Tibial artery (tissue), 4 donors: ENCODE data around the gene CTTNBP2.

Source experiments
- DNase-seq, 2 donors: peaks; one replicate each; pipeline ENCODE4 v3.0.0-alpha.2; 2019
- H3K27ac ChIP-seq, 2 donors: fragments of 200-600 bp; sonication (generic) in 1 of 2; 1 replicate in 1 of 2; 2 replicates in 1 of 2; pipeline ENCODE4 v1.5.1; 2018 to 2019; ENCODE audit warnings: mild to moderate bottlenecking in 1 of 2
- H3K27me3 ChIP-seq, 2 donors: fragments of 200-600 bp; sonication (generic) in 1 of 2; one replicate each; pipeline versions ENCODE4 v1.5.1 to v1.6.0; 2016 to 2019
- H3K36me3 ChIP-seq, 3 donors: fragments of 200-600 bp; sonication (generic) in 2 of 3; one replicate each; pipeline ENCODE4 v1.5.1; 2016 to 2019; ENCODE audit warnings: mild to moderate bottlenecking in 2 of 3
- H3K4me1 ChIP-seq, 4 donors: fragments of 200-600 bp; sonication (generic) in 2 of 4; 1 replicate in 3 of 4; 2 replicates in 1 of 4; pipeline ENCODE4 v1.5.1; 2016 to 2019
- H3K4me3 ChIP-seq, 2 donors: fragments of 200-600 bp; sonication (generic) in 1 of 2; 1 replicate in 1 of 2; 2 replicates in 1 of 2; pipeline ENCODE4 v1.5.1; 2018 to 2019; ENCODE audit warnings: mild to moderate bottlenecking in 2 of 2
- H3K9me3 ChIP-seq, 3 donors: fragments of 200-600 bp; sonication (generic) in 1 of 3; one replicate each; pipeline ENCODE4 v1.5.1; 2016 to 2019
- intact Hi-C: fragments of 100-400 bp; cut with DNase I; formaldehyde crosslinking; loops from one replicate; pipeline ENCODE4 v1.15.0; 2023; ENCODE audit warnings: low total_unique reads
- TF ChIP-seq, protein P1 (sequence below), 2 experiments: fragments of 200-600 bp in 1 of 2; fragments of 450-650 bp in 1 of 2; IDR thresholded peaks; one replicate each; pipeline ENCODE4 v1.5.1; 2017 to 2019; ENCODE audit warnings: antibody characterized with exemption in 2 of 2, mild to moderate bottlenecking in 1 of 2, moderate library complexity in 1 of 2

CTTNBP2 gene

DNA sequence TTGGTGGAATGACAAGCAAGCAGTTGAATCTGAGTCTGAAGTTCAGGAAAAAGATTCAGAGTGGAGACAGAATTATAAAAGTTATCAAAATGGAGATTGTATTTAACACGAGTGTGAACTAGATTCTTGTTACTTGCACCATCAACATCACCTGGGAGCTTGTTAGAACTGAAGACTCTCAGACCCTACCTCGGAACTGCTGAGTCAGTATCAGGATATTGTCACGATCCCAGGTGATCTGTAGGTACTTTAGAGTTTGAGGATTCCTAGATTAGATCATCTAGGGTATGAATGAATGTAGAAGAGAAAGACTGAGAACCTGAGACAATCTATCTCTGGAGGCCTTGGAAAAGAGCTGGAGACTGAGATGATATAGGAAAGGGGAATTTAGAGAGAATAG, 194.1 kb downstream of the CTTNBP2 start:
- intact Hi-C loops = no loop called here
- TF ChIP-seq, protein P1, sequence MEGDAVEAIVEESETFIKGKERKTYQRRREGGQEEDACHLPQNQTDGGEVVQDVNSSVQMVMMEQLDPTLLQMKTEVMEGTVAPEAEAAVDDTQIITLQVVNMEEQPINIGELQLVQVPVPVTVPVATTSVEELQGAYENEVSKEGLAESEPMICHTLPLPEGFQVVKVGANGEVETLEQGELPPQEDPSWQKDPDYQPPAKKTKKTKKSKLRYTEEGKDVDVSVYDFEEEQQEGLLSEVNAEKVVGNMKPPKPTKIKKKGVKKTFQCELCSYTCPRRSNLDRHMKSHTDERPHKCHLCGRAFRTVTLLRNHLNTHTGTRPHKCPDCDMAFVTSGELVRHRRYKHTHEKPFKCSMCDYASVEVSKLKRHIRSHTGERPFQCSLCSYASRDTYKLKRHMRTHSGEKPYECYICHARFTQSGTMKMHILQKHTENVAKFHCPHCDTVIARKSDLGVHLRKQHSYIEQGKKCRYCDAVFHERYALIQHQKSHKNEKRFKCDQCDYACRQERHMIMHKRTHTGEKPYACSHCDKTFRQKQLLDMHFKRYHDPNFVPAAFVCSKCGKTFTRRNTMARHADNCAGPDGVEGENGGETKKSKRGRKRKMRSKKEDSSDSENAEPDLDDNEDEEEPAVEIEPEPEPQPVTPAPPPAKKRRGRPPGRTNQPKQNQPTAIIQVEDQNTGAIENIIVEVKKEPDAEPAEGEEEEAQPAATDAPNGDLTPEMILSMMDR (IDR thresholded peaks at IDR 0.05) = no peak

GRCh38 chr7:117675497-117676435, 197.5 kb downstream of the CTTNBP2 start:
- intact Hi-C loops = no loop called here
- H3K9me3 ChIP-seq = no peaks in the 10 kb centered on the region
- TF ChIP-seq, protein P1 (IDR thresholded peaks at IDR 0.05) = no peak
- DNase-seq = no peak
- no peaks in the 10 kb centered on the region for H3K36me3 ChIP-seq
- no peak overlapping the region for H3K27ac ChIP-seq
- no peaks in the 10 kb centered on the region for H3K27me3 ChIP-seq
- no peaks in the 10 kb centered on the region for H3K4me1 ChIP-seq
- H3K4me3 ChIP-seq = no peak overlapping the region

More for the DNA sequence above, 194.1 kb downstream of the CTTNBP2 start:
- H3K4me1 ChIP-seq = no peaks in the 10 kb centered on the region
- no peak for DNase-seq
- H3K4me3 ChIP-seq = no peak overlapping the region
- H3K27me3 ChIP-seq = no peaks in the 10 kb centered on the region
- no peaks in the 10 kb centered on the region for H3K9me3 ChIP-seq
- H3K27ac ChIP-seq = no peak overlapping the region
- H3K36me3 ChIP-seq = no peaks in the 10 kb centered on the region

DNA sequence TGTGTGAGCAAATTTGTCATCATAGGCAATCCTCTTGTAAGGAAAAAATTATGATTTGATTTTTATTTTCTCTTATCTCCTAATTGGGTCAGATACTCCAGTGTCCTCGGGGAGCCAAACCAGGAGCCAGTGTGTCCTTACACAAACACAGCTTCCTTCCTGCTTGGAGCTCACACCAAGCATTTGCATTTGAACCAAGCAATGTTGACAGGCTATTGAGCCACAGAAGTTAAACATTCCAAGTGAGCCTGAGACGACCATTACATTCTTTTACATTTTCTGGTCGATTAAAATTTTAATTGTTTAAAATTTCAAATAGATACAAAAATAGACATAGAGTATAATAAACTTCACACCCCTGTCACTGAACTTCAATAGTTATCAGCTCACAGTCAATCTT, 198.6 kb downstream of the CTTNBP2 start:
- no peaks in the 10 kb centered on the region for H3K4me1 ChIP-seq
- no peak for DNase-seq
- no peaks in the 10 kb centered on the region for H3K27me3 ChIP-seq
- no peaks in the 10 kb centered on the region for H3K9me3 ChIP-seq
- H3K4me3 ChIP-seq = no peak overlapping the region
- intact Hi-C loops = no loop called here
- TF ChIP-seq, protein P1 (IDR thresholded peaks at IDR 0.05) = no peak
- H3K36me3 ChIP-seq = no peaks in the 10 kb centered on the region
- H3K27ac ChIP-seq = no peak overlapping the region

- H3K27ac ChIP-seq = no peak overlapping the region
- H3K4me1 ChIP-seq = no peaks in the 10 kb centered on the region
- TF ChIP-seq, protein P1 (IDR thresholded peaks at IDR 0.05) = peak in 1 of 2 experiments; percentile 20
Observed at GRCh38 chr7:117673839-117674238, 199.4 kb downstream of the CTTNBP2 start.

GRCh38 chr7:117673367-117673766, 199.9 kb downstream of the CTTNBP2 start:
- Histone ChIP-seq H3K27ac (no peak overlapping the region), H3K4me3 (no peak overlapping the region)

More at GRCh38 chr7:117673839-117674238, 199.4 kb downstream of the CTTNBP2 start:
- Histone ChIP-seq H3K27me3 (no peaks in the 10 kb centered on the region), H3K36me3 (no peaks in the 10 kb centered on the region), H3K9me3 (no peaks in the 10 kb centered on the region), H3K4me3 (no peak overlapping the region)
- no peak for DNase-seq
- intact Hi-C loops = no loop called here

More at GRCh38 chr7:117673367-117673766, 199.9 kb downstream of the CTTNBP2 start:
- TF ChIP-seq, protein P1 (IDR thresholded peaks at IDR 0.05) = no peak
- no peaks in the 10 kb centered on the region for H3K27me3 ChIP-seq
- H3K36me3 ChIP-seq = no peaks in the 10 kb centered on the region
- intact Hi-C loops = no loop called here
- no peaks in the 10 kb centered on the region for H3K4me1 ChIP-seq
- H3K9me3 ChIP-seq = no peaks in the 10 kb centered on the region
- no peak for DNase-seq
